IPS-11a (cell line): Measurements from ENCODE around the gene MTUS2.
"Not testable (repeated sequence)": the region's sequence is repeated elsewhere in the genome, so short reads cannot be mapped to it uniquely, and the experiment has no call there.

Experiments used
- H3K4me3 ChIP-seq: one replicate; pipeline ENCODE4 v1.5.1; 2013; ENCODE audit warnings: low read depth, low read length, control low read depth

The MTUS2 gene

DNA sequence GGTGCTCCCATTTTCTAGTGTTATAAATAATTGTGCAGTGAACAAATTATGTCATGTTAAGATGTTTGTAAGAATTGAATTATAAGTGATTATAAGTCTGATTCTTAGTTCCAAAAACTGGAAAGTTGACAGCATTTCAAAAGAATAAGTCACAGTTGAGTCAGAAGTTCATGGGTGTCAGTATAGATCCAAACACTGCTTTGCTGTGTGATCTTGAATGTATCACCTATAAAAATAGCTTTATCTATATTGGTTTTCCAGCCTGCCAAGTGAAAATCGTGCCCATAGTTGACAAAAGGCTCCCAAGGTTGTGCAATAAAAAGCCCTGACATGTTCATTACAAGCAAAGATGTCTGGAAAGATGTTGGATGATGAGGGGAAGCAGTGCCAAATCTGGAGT is 336.0 kb downstream of the MTUS2 start:
- H3K4me3 ChIP-seq: no peak overlapping the region

DNA sequence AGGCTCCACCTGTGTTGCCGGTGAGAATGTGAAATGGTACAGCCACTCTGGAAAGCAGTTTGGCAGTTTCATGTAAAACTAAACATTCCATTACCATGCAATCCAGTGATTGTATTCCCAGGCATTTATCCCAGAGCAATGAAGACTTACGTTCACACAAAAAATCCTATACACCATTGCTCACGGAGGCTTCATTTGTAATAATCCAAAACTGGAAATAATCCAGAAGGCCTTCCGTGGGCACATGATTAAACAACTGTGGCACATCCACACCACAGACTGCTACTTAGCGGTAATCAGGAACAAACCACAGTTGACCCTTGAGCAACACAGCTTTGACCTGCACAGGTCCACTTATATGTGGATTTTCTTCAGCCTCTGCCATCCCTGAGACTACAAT is 339.7 kb downstream of the MTUS2 start:
- H3K4me3 ChIP-seq: no peak overlapping the region

DNA sequence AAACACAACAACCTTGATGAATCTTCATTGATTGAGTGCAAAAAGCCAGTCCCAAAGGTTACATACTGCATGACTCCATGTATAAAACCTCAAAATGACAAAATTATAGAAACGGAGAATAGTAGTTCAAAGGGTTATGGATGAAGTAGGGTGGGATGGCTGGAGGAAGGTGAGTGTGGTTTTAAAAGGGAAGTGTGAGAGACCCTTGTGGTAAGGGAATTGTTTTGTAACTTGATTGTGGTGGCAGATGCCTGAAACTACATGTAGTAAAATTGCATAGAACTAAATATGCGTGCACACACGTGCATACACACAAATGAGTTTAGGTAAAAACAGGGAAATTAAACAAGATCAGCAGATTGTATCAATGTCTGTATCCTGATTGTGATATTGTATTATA is 340.7 kb downstream of the MTUS2 start:
- no peak overlapping the region for H3K4me3 ChIP-seq

DNA sequence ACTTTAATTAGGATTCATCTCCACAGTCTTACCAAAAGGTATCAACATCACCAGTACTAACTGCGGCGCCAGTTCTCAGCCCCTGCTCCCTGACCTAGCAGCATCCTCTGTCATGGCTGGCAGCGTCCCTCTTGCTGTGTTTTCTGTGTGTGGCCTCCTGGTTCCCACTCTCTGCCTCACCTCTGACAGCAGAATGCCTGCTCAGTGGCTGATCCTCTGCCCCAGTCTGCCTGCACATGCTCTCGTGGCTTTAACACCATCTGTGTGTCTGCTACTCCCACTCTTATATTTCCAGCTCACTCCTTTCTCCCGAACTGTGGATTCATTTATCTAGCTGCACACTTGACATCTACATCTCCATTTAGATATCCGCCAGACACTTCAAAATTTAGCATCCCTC is 341.5 kb downstream of the MTUS2 start:
- no peak overlapping the region for H3K4me3 ChIP-seq

DNA sequence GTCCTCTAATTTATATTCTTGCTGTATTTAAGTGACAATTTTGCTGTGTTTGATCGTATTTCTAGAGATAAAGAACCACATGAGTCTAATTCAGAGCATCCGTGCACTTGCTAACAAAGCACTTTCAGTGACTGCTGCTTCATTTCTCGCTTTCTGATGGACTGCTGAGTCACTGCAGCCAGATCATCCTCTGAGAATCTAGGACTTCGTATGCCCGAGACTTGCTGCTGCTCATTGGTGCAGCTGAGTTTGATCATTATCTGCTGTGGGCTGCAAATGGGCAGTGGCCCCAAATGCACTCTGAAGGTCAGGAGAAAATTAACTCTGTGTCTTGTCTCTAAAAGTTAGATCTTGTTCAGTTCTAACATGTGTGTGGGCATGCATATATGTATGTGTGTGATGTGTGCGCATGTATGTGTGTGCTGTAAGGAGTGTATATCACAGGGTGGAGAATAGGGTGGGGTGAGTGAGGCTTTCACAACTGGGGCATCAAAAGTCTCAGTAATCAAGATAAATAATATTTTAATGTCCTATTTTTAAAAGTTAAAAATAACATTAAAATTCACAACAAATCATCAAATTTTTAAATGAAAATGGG is 342.6 kb downstream of the MTUS2 start:
- H3K4me3 ChIP-seq: no peak overlapping the region

DNA sequence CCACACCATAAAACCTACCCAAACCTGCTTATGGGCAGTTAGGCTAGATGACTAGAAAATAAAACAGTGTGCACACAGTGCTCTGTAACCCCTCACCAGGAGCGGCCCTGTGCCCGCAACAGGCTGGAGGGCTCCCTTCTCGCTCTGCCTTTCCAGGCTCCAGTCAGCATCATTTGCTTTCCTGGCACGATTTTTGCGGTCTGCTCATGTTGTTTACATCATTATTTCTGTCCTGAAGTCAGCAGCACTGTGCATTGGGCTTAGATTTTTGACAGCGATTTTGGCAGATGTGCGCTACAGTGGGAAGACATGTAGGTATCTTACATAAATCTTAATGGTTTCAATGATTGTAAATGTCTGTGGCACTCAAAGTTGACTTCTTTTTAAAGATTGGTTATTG is 344.0 kb downstream of the MTUS2 start:
- H3K4me3 ChIP-seq: no peak overlapping the region

DNA sequence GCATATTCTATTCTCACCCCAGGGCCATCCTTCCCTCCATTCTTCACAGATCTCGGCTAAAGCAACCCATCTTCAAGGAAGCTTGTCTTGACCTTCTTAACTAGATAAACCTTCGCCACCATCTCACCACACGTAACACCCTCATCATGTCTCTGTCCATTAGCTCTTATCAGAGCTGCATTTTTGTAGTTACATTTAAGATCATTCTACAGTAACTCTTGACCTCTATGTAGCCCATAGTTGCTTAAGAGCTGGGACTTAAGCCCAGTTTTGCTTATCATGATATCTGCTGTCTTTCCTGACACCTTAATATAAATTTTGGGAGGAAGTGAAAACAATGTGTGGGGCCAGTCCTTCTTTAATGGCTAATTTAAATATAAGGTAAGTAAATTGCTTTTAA is 345.1 kb downstream of the MTUS2 start:
- H3K4me3 ChIP-seq: no peak overlapping the region

DNA sequence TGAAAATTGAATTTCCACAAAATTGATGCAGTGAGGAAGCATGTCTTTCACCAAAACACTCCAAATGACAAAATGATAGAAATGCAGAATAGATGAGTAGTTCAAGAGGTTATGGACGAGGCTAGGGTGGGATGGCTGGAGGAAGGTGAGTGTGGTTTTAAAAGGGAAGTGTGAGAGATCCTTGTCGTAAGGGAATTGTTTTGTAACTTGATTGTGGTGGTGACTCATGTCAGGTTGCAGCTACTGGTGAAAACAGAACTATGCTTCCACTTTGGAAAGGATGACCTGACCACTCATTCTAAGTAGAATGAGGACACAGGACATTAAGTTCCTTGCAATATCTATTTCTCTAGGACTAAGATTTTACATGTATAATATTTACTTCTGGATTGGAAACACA is 345.7 kb downstream of the MTUS2 start:
- no peak overlapping the region for H3K4me3 ChIP-seq

DNA sequence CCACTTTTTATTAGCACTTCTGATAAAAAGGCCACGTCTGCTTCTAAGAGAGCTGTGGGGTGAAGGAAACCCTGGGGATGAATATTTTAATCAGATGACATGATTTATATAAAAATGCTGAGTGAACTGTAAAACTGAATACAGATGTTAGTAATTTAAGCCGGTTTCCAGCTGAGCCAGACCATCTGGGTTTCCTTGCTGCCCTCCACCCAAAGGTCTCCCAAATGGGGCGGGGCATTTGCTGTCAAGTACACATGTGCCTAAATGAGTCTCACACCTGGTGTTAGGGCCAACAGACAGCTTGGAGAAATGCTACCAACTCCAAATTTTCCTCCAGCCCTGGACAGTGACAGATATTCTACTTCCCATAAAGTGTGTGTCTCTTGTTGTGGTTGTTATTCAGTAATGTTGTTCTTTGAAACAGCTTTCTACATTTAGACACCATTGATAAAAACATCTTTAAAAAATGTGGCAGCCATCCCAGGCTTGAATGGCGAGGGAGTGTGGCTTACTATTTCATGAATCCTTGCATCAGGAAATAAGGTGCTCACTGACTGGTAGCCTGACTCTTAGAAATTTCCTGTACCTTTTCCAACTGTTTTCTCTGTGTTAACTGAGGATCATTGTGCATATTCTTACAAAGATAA is 350.4 kb downstream of the MTUS2 start:
- no peak overlapping the region for H3K4me3 ChIP-seq

DNA sequence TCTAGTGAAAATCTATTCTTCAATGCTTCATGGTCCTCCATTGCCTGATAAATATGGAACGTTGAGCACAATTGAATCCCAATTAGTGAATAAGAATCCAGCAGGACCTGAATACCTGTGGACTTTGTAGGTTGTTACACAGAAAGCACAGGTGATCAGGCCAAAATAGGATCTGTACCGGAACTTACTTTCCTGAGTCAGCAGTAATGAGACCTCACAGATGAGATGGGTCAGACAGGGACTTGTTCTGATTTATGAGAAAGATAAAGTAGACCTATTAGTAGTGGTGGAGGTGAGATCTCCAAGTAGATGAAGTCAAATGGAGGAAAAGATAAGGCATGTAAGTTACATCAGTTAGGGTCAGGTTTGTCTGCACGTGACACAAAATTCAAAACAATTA is 351.1 kb downstream of the MTUS2 start:
- no peak overlapping the region for H3K4me3 ChIP-seq

DNA sequence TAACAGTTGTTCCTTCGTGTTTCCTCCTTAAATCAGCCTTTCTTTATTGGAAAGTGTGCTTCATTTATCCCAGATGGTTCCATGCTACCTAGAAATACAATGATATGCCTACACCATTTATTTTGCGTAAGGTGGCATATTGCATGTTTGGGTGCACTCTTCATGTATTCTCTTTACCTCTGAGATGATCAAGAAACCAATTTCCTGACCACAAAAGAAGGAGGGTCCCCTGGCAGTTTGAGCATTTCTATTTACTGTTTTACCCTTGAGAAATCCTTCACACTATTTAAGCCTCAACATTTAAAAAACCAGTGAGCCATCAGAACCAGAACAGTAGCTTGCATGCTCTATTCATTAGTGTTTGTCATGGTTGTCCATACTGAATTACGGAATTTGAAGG is 354.0 kb downstream of the MTUS2 start:
- H3K4me3 ChIP-seq: no peak overlapping the region

DNA sequence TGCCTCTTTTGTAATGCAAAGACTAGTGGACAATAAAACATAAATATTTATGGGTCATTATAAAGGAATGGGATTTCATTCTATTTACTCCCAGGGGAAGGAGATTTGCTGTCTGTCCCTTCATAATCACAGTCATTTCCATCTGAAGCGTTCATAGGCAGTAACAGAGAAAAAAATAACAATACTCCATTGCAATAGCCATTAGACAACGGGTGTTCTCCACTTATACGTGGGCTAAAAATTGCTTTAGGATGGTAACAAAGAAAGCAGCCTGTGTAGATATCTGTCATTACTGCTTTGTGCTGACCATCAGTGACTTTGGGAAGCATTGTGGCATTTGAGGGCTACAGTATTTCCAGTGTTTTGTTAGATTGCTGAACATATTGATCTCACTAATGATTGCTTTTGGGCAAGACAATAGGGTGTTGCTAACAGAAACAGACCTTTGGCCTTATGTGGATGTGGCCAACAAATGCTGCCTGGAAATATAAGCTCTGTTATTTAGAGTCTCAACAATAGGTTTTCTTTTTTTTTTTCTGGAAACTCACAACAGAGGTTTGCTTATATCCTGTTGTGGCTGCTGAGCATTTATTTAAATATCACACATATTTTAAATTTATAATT is 355.2 kb downstream of the MTUS2 start:
- H3K4me3 ChIP-seq: no peak overlapping the region

DNA sequence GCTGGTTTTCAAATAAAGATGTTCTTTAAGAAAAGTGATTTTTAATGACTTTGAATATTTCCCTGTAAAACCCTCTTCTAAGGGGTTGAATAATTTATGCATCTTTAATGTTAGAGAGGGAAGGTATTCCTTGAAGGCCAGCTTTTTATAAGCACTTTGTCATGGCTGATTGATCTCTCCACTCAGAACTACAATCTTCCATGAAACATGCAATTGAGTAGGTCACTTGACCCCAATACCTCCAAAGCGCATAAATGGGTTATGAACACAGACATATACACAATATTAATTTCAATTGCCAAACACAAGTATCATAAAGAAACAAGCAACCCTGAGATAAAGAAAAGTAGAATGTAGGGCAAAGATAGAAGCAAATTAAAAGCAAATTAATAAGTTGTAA is 359.9 kb downstream of the MTUS2 start:
- H3K4me3 ChIP-seq: no peak overlapping the region

DNA sequence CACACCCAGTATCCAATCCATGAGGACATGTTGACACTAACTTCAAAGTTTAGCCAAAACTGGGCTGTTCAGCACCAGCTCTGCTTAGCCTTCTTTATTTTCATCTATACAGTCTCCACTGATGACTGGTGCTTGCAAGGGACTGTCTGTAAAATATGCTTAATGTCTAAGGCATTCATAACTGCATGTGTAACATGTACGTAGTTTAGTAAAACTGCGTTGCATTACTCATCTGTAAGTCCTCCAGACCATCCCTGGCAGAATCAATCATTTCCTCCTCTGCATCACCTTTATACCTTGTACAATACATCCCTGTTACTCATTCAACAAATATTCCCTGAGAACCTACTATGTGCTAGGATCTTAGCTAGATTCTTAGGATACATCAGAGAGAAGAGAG is 362.1 kb downstream of the MTUS2 start:
- H3K4me3 ChIP-seq: no peak overlapping the region

DNA sequence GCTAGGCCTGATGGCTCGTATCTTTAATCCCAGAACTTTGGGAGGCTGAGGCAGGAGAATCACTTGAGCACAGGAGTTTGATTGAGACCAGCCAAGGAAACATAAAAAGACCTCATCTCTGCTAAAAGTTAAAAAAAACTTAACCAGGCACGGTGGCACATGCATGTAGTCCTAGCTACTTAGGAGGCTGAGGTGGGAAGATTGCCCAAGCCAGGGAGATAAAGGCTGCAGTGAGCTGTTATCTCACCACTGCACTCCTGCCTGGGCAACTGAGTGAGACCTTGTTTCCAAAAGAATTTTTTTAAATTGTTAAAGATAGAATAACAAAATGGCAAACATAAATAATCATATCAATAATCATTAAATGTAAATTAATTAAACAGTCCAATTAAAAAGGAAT is 365.8 kb downstream of the MTUS2 start:
- no peak overlapping the region for H3K4me3 ChIP-seq

DNA sequence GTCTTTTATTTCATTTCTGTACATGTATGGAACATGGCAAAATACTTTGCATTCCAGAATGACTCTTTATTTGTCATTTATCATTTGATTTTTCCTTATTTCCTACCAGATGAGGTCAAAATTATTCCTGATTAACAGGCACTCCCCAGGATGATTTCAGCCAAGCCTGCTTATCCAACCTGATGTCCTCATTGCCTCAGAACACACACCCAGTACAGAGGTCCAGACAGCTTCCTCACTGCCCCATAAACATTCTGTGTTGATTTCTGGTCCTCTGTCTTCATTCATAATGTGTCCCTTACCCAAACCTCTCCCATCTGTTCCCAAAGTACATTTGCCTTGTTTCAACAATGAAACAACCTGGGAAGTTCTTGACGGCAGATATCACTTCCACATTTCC is 367.4 kb downstream of the MTUS2 start:
- H3K4me3 ChIP-seq: no peak overlapping the region

DNA sequence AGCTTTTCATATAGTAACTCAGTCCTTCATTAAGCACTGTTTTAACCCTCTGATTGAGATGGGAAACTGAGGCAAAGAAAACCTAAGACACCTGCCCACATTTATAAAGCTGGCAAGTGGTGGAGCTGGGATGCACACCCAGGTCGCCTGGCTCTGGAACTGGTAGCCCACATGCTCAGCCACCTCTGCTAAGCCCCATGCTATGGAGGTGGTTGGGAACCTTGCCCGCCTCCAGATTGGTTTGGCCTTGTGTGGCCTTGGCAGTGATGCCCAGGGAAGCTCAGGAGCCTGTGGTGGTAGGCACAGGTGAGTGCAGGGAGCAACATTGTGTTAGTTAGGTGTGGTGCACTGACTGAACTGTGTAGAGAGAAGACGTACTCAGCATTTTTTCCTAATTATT is 370.2 kb downstream of the MTUS2 start:
- H3K4me3 ChIP-seq: no peak overlapping the region

DNA sequence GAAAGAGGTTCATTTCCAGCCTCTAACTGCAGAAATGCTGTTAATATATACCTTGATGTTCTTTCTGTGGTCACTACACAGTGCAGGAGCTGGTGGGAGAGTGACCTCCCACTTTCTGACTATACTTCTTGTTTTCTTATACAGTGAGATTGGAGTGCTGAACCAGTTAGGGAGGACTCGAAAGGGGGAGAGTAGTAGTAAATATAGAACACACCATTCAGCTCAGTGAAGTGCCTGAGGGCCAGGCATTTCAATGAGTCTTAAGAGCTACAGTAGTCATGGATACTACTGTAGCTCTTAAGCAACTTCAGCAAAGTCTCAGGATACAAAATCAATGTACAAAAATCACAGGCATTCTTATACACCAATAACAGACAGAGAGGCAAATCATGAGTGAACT is 372.9 kb downstream of the MTUS2 start:
- no peak overlapping the region for H3K4me3 ChIP-seq

DNA sequence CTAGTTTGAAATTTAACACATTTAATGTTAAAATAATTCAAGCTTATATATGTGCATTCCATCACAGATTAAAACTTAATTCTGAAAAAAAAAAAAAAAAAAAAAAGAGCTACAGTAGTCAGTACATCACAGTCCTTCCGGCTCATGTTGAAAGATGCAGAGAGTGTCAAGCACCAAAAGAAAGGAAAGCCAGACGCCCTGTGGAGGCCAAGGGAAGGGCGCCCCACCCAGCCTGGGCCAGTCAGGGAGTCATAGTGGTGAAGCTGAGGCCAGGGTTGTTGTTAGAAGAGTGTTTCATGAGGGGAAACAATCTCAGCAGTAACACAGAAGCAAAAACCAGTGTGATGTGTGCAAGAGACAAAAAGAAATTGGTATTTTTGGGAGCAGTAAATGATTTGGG is 375.3 kb downstream of the MTUS2 start:
- H3K4me3 ChIP-seq: no peak overlapping the region

DNA sequence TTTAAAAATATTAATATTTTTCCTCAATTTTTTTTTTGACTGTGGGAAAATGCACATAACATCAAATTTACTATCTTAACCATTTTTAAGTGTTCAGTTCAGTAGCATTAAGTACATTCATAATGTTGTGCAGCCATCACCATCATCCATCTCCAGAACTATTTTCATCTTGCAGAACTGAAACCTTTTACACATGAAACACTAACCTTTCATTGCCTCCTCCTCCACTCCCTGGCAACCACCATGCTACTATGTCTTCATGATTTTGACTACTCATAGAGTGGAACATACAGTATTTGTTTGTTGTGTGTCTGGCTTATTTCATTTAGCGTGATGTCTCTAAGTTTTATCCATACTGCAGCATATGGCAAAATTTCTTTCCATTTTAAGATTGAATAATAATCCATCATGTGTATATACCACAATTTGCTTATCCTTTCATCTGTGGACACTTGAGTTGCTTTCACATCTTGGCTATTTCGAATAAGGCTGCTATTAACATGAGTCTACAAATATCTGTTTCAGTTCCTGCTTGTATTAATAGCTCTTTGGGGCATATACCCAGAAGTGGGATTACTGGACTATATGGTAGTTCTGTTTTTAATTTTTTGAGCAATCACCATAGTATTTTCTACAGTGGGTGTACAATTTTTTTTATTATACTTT is 376.4 kb downstream of the MTUS2 start:
- H3K4me3 ChIP-seq: no peak overlapping the region

DNA sequence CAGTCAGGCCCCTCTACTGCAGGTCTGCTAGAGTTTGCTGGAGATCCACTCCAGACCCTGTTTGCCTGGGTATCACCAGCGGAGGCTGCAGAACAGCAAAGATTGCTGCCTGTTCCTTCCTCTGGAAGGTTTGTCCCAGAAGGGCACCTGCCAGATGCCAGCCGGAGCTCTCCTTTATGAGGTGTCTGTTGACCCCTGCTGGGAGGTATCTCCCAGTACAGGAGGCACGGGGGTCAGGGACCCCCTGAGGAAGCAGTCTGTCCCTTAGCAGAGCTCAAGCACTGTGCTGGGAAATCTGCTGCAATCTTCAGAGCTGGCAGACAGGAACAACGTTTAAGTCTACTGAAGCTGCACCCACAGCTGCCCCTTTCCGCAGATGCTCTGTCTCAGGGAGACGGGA is 382.6 kb downstream of the MTUS2 start:
- not testable (repeated sequence) for H3K4me3 ChIP-seq

DNA sequence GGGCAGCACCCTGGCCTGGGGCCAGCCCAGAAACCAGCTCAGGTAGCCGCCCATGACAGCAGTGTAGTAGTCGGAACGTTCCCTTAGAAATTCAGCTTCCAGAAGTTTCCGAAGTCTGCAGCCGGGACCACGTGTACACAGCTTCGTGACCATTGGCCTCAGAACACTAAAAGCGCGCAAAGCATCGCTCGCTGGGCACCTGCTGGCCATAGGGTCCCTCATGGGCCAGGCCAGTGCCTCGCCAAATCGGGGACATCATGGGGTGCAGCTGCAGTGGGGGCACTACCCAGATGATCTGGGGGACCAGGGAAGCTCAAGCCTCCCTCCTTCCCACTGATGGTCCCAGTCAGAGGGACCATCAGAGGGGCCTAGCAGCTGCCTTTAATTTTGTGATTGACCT is 384.5 kb downstream of the MTUS2 start:
- no peak overlapping the region for H3K4me3 ChIP-seq
